ENCODE results near the gene TMEM43. TPM values are rescaled to one million over a fixed set of nuclear protein-coding genes. Genes with fewer than 3 reads are reported as not detected.

TMEM43 gene
- polyA plus RNA-seq, 10 donors: 49.7 to 71.3 (median 57.8) TPM

- no peak for DNase-seq
Measured at GRCh38 chr3:14134291-14134690, 9.4 kb downstream of the TMEM43 start.

DNA sequence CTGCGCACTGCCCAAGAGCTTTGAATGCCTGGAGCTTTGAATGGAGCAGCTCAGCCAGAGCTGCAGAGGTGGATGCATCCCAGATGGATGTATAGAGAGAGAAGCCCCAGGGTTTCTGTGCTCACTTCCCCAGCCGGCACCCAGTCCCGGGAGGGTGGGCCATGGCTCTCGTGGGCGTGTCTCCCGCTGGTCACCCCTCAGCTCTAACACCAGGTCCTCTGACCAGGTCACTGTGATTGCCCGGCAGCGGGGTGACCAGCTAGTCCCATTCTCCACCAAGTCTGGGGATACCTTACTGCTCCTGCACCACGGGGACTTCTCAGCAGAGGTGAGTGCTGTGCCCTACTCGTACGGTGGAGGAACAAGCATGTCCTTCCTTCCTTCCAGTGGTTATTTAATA lies 10.7 kb downstream of the TMEM43 start:
- no peak for DNase-seq

- DNase-seq: no peak
Measured at GRCh38 chr3:14137004-14137403, 12.2 kb downstream of the TMEM43 start.

- no peak for DNase-seq
Measured at GRCh38 chr3:14137445-14137844, 12.6 kb downstream of the TMEM43 start.

DNA sequence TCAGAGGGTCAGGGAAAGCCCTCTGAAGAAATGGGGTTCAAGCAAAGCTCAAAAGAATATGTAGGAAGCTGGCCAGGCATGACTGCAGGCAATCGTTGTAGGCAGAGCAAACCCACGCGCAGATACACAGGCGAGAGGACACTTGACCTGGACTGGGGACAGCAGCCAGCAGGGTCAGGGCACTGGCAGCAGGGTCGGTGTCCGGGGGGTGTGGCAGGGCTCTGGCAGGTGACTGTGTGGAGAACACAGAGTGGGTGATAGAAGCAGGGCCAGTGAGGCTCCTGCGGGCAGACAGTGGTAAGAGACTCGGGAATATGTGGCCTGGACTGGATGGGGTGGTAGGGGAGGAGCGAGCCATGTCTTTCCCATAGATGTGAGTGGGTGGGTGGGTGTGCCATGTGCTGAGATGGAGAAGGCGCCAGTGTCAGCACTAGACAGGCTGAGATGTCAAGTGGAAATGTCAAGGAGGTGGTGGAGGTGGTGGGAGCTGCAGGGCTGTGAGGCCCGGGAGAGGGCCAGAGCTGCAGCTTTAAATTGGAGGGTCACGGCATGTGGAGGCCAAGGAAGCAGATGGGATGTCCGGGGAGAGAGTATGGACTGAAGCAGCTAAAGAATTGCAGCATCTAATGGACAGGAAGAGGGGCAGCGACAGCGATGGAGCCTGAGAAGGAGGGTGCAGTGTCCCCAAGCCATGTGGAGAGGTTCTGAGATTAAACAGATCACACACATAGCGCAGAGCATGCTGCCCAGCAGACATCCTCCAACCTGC lies 13.4 kb downstream of the TMEM43 start:
- no peak for DNase-seq

GRCh38 chr3:14138878-14139655 lies 14.2 kb downstream of the TMEM43 start:
- no peak for DNase-seq

- DNase-seq: no peak
Measured at GRCh38 chr3:14139771-14140170, 14.9 kb downstream of the TMEM43 start.

DNA sequence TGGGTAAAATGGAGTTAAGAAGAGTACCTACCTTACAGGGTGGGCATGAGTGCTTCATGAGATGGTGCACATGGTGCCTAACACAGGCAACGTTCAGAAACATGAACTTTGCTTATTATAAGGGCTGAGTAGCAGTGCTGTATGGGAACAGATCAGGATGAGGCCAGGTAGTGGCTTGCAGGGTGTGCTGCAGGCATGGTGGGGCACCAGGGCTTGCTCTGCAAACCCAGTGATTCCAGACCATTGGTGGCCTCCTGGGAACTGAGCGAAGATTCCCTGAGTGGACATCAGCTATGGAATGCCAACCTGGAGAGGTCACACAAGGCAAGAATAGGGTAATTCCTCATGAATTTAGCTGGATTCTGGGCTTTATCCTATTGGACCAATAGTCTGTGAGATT lies 15.8 kb downstream of the TMEM43 start:
- DNase-seq: no peak

DNA sequence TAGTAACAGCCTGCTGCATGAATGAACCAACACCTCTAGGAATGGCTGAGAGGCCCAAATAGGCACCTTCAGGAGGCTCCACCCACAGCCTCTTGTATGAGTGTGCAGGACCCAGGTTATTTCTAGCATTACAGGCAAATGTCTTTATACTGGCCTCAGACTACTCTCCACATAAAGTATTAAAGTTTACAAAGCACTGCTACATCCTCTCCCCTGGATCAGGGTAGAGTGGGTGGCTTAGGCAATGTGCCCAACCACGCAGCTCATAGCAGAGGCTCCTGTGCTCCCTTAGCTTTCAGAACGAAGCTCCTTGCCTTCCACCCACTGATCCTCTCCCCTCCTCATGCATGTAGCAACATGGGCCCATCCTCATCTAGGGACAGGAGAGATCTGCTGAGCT lies 16.3 kb downstream of the TMEM43 start:
- no peak for DNase-seq

GRCh38 chr3:14141602-14142341 lies 16.9 kb downstream of the TMEM43 start:
- no peak for DNase-seq

GRCh38 chr3:14142567-14143270 lies 17.9 kb downstream of the TMEM43 start:
- no peak for DNase-seq

GRCh38 chr3:14143271-14144225 lies 18.7 kb downstream of the TMEM43 start:
- DNase-seq: peak; percentile 44 to 91 (median 71)

GRCh38 chr3:14144423-14145075 lies 19.7 kb downstream of the TMEM43 start:
- DNase-seq: peak; percentile 92 to 97 (median 95)

GRCh38 chr3:14145236-14145635 lies 20.4 kb downstream of the TMEM43 start:
- DNase-seq: peak in 1 of 3 donors; percentile 46

DNA sequence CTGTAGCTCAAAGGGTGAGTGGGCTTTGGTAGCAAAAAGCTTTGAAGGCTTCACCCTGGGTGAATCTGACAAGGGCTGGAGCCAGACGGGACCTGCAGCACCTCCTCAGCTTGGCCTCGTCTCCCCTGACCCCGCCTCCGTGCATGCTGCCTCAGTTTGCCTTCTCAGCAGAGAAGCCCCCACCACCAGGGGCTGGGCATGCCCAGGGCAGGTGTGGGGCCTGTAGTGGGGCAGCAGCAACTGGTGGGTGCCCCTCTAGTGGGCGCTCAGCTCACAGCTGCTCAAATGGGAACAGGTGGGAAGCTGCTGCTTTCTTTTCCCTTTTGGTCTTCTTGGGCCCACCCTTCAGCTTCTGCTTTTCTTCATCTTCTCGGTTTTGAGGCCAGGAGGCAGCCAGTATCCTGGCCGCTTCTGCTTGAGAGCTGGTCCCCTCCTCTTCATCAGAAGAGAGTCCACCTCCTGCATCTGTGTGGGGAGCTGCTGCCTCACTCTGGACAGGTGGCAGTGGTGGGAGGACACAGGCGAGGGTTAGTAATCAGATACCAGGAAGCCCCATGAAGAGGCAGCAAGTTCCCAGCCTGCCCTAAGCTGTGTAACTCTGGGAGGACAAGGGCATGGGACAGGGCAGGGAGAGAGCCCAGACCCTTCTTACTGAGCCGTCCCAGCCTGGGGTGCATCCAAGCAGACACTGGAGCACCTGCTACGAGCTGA lies 21.0 kb downstream of the TMEM43 start:
- no peak for DNase-seq

DNA sequence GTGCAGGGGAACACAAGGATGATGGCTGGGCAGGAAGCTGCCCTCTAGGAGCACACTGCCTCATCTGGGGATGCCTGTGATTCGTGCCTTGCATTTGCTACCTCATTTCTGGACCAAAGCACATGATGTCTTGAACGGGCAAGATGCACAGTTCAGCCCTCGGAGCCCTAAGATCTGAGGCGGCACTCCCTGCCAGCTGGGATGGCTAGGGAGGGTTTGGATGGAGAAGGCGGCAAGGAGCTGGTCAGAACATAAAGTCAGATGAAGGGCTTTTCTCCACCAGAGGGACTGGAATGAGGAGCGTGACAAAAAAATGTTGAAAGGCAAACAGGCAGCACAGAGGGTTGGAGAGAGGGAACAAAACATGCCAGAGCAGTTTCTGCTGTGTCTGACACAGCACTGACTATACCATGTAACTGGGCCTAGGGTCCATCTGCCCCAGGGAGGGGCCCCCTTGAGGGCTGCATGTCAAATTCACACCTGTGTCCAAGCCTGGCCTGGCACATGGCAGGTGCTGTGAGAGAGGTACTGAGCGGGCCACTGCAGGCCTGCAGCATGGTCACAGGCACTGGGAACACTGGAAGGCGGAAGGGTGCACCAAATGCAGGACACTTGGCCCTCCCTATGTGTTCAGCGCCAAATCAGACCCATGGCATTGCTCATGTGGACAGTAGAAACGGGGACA lies 21.7 kb downstream of the TMEM43 start:
- no peak for DNase-seq

DNA sequence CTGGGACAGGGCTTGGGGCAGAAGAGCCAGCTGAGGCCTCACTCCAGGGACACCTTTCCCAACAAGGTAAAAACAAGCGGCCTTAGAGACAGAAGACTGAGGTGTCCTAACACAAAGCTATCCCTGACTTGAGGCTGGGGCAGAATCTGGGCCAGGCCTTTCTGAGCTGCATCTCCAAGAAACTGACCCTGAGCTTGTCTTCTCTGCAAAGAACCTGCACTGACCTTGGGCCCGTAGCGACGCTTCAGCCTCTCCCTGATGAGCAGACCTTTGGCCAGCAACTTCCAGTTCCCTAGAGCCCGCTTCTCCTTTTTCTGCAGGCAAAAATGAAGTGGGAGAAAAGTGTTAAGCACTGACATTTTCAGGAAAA lies 22.2 kb downstream of the TMEM43 start:
- no peak for DNase-seq

- DNase-seq: no peak
Measured at GRCh38 chr3:14147617-14148016, 22.8 kb downstream of the TMEM43 start.

All from muscle of back (tissue), 11 donors.